C4-2B (cell line): ENCODE results near the gene MYH11.
"Not testable (repeated sequence)": the region's sequence is repeated elsewhere in the genome, so short reads cannot be mapped to it uniquely, and the experiment has no call there.

Experiments used
- H3K27ac ChIP-seq: fragments of 450-650 bp; 2 replicates; pipeline ENCODE4 v1.5.1; 2017
- CTCF ChIP-seq: fragments of 450-650 bp; conservative IDR thresholded peaks from 2 replicates; pipeline ENCODE4 v1.5.1; 2017; ENCODE audit warnings: mild to moderate bottlenecking
- ZFX ChIP-seq: fragments of 450-650 bp; IDR thresholded peaks from 2 replicates; pipeline ENCODE4 v1.6.1; 2017

The MYH11 gene

GRCh38 chr16:15810411-15810810 is 46.4 kb downstream of the MYH11 start:
- TF ChIP-seq CTCF: no peak
- no peak for TF ChIP-seq ZFX
- H3K27ac ChIP-seq: no peak overlapping the region

- H3K27ac ChIP-seq: not testable (repeated sequence)
Measured at GRCh38 chr16:15809297-15809696, 47.5 kb downstream of the MYH11 start.

- TF ChIP-seq ZFX (no peak), CTCF (no peak)
- no peak overlapping the region for H3K27ac ChIP-seq
Measured at GRCh38 chr16:15808071-15808470, 48.8 kb downstream of the MYH11 start.

GRCh38 chr16:15807603-15808009 is 49.2 kb downstream of the MYH11 start:
- H3K27ac ChIP-seq: no peak overlapping the region
- TF ChIP-seq CTCF (no peak), ZFX (no peak)

GRCh38 chr16:15803618-15804017 is 53.2 kb downstream of the MYH11 start:
- H3K27ac ChIP-seq: no peak overlapping the region
- no peak for TF ChIP-seq CTCF
- TF ChIP-seq ZFX: no peak

GRCh38 chr16:15799851-15800495 is 56.9 kb downstream of the MYH11 start:
- no peak overlapping the region for H3K27ac ChIP-seq
- TF ChIP-seq ZFX (no peak), CTCF (no peak)

GRCh38 chr16:15798671-15799070 is 58.2 kb downstream of the MYH11 start:
- no peak for TF ChIP-seq CTCF
- TF ChIP-seq ZFX: no peak
- no peak overlapping the region for H3K27ac ChIP-seq

GRCh38 chr16:15796885-15797284 is 59.9 kb downstream of the MYH11 start:
- no peak overlapping the region for H3K27ac ChIP-seq
- TF ChIP-seq ZFX (no peak), CTCF (no peak)
